ENCODE data around the gene TGM5. TPM values are rescaled to one million over a fixed set of nuclear protein-coding genes. Genes with fewer than 3 reads are reported as not detected.
A peak's percentile ranks its signal among the peaks of the same experiment; 100 is the strongest.

TGM5 gene
- total RNA-seq, 6 experiments from 2014 or later, result not detected

DNA sequence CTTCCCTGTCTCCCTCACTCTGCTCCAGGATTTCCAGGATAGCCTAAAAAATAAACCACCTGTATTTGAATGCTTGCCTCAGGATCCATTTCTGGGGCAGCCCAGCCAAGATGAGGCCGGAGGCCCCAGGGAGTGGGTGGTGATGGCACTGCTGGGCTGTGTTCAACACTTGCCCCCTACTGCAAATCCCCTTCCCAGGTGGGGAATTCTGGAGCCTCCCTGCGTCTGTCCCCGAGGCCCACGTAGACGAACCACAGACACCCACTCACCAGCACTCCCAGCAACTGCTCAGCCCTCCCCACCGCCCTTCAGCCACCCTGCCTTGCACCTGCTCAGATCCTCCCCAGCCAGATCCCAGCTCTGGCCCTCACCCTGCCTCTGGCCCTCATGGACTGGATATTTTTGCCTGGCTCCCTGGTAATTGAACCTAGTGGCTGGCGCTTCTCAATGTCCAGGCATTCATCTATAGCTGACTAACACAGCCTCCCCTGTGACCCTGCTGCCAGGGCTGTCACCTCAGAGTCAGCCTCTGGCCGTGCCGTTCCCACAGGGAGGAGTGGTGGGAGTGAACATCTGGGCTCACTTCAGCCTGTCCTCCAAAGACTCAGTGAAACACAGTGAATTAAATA, 28.8 kb downstream of the TGM5 start:
- no peak overlapping the region for H3K4me3 Mint-ChIP-seq
- H3K27me3 Mint-ChIP-seq (ENCODE audit: insufficient read depth), result peaks cover 45% of the 10 kb centered on the region
- H3K36me3 Mint-ChIP-seq (ENCODE audit: low read depth), result no peaks in the 10 kb centered on the region
- no peak for DNase-seq
- H3K9me3 Mint-ChIP-seq, result no peaks in the 10 kb centered on the region
- TF ChIP-seq, protein P1, sequence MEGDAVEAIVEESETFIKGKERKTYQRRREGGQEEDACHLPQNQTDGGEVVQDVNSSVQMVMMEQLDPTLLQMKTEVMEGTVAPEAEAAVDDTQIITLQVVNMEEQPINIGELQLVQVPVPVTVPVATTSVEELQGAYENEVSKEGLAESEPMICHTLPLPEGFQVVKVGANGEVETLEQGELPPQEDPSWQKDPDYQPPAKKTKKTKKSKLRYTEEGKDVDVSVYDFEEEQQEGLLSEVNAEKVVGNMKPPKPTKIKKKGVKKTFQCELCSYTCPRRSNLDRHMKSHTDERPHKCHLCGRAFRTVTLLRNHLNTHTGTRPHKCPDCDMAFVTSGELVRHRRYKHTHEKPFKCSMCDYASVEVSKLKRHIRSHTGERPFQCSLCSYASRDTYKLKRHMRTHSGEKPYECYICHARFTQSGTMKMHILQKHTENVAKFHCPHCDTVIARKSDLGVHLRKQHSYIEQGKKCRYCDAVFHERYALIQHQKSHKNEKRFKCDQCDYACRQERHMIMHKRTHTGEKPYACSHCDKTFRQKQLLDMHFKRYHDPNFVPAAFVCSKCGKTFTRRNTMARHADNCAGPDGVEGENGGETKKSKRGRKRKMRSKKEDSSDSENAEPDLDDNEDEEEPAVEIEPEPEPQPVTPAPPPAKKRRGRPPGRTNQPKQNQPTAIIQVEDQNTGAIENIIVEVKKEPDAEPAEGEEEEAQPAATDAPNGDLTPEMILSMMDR (IDR thresholded peaks at IDR 0.05), result no peak
- no peak overlapping the region for H3K27ac Mint-ChIP-seq
- no peaks in the 10 kb centered on the region for H3K4me1 Mint-ChIP-seq (ENCODE audit: low read depth)

DNA sequence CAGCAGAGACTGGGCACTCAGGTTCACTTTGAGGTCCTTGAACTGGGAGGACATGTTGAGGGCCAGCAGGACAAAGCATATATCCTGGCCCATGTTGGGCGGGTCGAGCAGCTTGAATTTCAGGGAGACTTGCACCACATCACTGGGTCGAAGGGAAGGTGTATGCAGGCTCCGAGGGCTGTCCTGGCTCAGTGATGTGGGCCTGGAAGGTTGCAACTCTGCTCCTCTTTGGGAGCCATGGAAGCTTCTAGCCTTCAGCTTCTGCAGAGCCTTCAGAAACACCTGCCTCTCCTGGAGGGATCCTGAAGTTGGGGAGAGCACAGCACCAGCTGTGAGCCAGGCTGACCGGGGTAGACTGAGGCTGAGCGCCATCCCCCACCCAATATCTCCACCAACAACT, 31.2 kb downstream of the TGM5 start:
- no peaks in the 10 kb centered on the region for H3K9me3 Mint-ChIP-seq
- no peaks in the 10 kb centered on the region for H3K36me3 Mint-ChIP-seq (ENCODE audit: low read depth)
- TF ChIP-seq, protein P1 (IDR thresholded peaks at IDR 0.05), result no peak
- no peak for DNase-seq
- peaks cover 36% of the 10 kb centered on the region for H3K27me3 Mint-ChIP-seq (ENCODE audit: insufficient read depth)
- H3K27ac Mint-ChIP-seq, result no peak overlapping the region
- no peaks in the 10 kb centered on the region; the same call in 1 of the 2 replicates for H3K4me1 Mint-ChIP-seq (ENCODE audit: low read depth)
- H3K4me3 Mint-ChIP-seq, result no peak overlapping the region

DNA sequence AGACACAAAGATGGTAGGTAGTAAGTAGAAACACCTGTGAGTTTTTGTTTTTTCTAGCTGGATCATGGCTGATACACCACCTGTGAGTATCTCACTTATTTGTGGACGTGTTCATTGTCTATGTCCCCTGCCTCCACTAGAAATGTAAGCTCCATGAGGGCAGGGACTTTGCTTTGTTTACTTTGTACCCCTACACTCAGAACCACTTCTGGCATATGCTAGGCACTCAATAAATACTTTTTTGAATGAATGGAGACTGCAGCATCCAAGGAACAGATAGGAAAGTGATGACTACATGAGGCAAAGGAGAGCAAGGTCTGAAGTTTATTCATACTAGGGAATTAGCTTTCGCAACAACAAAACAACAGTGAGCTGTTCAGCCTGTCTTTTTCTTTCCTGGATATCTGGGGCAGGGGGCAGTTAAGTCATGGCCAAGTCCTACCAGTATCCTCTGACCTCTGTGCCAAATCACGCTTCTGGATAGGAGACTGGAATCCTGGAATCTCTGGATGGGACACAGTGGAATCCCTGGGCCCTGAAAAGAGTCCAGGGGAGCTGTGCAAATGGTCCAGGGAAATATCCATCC, 34.3 kb downstream of the TGM5 start:
- no peak overlapping the region for H3K27ac Mint-ChIP-seq
- H3K4me1 Mint-ChIP-seq (ENCODE audit: low read depth), result no peaks in the 10 kb centered on the region; the same call in 1 of the 2 replicates
- H3K36me3 Mint-ChIP-seq (ENCODE audit: low read depth), result no peaks in the 10 kb centered on the region
- H3K9me3 Mint-ChIP-seq, result no peaks in the 10 kb centered on the region
- peaks cover 39% of the 10 kb centered on the region for H3K27me3 Mint-ChIP-seq (ENCODE audit: insufficient read depth)
- H3K4me3 Mint-ChIP-seq, result no peak overlapping the region
- TF ChIP-seq, protein P1 (IDR thresholded peaks at IDR 0.05), result no peak
- DNase-seq, result no peak

DNA sequence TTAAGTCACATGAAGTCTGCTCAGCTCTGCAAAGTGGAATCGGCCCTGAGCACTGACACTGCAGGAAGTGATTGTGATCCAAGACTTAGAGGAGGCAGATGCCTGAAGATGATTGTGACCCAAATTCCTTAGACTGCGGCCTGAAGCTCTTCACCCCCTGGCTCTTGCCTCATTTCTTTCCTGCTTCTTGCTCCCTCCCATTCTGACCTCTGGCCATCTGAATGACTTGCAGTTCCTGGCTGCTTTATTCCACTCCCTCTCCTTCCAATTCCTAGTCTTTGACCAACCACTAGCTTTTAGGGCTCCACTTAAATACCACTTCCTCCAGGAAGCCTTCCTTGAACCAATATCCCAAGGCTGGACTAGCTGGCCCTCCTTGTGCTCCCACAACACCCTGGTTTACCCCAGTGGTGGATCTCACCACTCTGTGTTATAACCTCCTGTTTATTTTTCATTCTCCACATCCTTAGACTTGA, 36.0 kb downstream of the TGM5 start:
- Mint-ChIP-seq H3K27ac (no peak overlapping the region; the same call in 1 of the 2 replicates), H3K36me3 (ENCODE audit: low read depth) (no peaks in the 10 kb centered on the region), H3K9me3 (no peaks in the 10 kb centered on the region), H3K4me3 (no peak overlapping the region), H3K27me3 (ENCODE audit: insufficient read depth) (peaks cover 42% of the 10 kb centered on the region), H3K4me1 (ENCODE audit: low read depth) (no peaks in the 10 kb centered on the region; the same call in 1 of the 2 replicates)
- DNase-seq, result peak; percentile 6
- TF ChIP-seq, protein P1 (IDR thresholded peaks at IDR 0.05), result no peak

DNA sequence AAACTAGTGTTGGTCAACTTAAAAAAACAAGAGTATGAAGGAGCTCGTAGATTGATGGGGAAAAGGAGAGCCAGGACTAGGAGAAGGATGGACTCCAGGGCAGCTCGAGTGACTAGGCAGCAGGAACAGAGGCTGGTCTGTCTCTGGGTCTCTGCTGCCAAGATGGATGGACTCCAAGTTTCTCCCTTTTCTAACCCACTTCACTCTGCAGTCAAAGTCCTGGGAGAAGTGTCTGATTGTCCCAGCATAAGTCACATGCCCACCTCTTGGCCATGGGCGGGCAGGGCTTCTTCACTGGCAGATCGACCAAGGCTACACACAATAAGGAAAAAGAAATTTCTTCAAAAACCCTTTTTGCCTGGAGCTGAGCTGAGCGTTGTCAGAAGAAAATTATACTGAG, 36.8 kb downstream of the TGM5 start:
- H3K4me1 Mint-ChIP-seq (ENCODE audit: low read depth), result no peaks in the 10 kb centered on the region; the same call in 1 of the 2 replicates
- no peak overlapping the region for H3K4me3 Mint-ChIP-seq
- DNase-seq, result no peak
- H3K9me3 Mint-ChIP-seq, result no peaks in the 10 kb centered on the region
- H3K27me3 Mint-ChIP-seq (ENCODE audit: insufficient read depth), result peaks cover 43% of the 10 kb centered on the region
- TF ChIP-seq, protein P1 (IDR thresholded peaks at IDR 0.05), result no peak
- no peak overlapping the region for H3K27ac Mint-ChIP-seq
- H3K36me3 Mint-ChIP-seq (ENCODE audit: low read depth), result no peaks in the 10 kb centered on the region
